WTC11 (cell line): ENCODE data around the gene LBHD1. TPM values are rescaled to one million over a fixed set of nuclear protein-coding genes. Genes with fewer than 3 reads are reported as not detected.

ENCODE experiments used
- ARID4B ChIP-seq: sonication (generic); formaldehyde crosslinking; IDR thresholded peaks from 2 replicates; pipeline ENCODE4 v1.8.0; 2023; ENCODE audit warnings: missing genetic modification reagents, mild to moderate bottlenecking, borderline replicate concordance
- CREB1 ChIP-seq: sonication (generic); formaldehyde crosslinking; IDR thresholded peaks from 2 replicates; pipeline ENCODE4 v1.8.0; 2023; ENCODE audit warnings: mild to moderate bottlenecking, missing genetic modification reagents
- E2F1 ChIP-seq: sonication (generic); formaldehyde crosslinking; IDR thresholded peaks from 2 replicates; pipeline ENCODE4 v1.8.0; 2022; ENCODE audit warnings: mild to moderate bottlenecking, missing genetic modification reagents
- FOXK1 ChIP-seq: sonication (generic); formaldehyde crosslinking; IDR thresholded peaks from 2 replicates; pipeline ENCODE4 v1.8.0; 2022; ENCODE audit warnings: mild to moderate bottlenecking, moderate library complexity, missing genetic modification reagents
- KAT7 ChIP-seq: sonication (generic); formaldehyde crosslinking; IDR thresholded peaks from 2 replicates; pipeline ENCODE4 v1.8.1; 2023; ENCODE audit warnings: missing genetic modification reagents, mild to moderate bottlenecking, borderline replicate concordance
- MYBL2 ChIP-seq: sonication (generic); formaldehyde crosslinking; IDR thresholded peaks from 2 replicates; pipeline ENCODE4 v1.8.1; 2023; ENCODE audit warnings: mild to moderate bottlenecking, moderate library complexity, missing genetic modification reagents
- NFYB ChIP-seq: sonication (generic); formaldehyde crosslinking; conservative IDR thresholded peaks from 2 replicates; pipeline ENCODE4 v1.8.0; 2022; ENCODE audit warnings: low read depth, missing genetic modification reagents
- RORB ChIP-seq: fragments of 250-450 bp; sonication (Bioruptor Pico); IDR thresholded peaks from 2 replicates; pipeline ENCODE4 v1.9.0; 2021; ENCODE audit warnings: mild to moderate bottlenecking
- SP1 ChIP-seq: sonication (generic); formaldehyde crosslinking; conservative IDR thresholded peaks from 2 replicates; pipeline ENCODE4 v1.8.1; 2022; ENCODE audit warnings: missing genetic modification reagents
- TEAD1 ChIP-seq: sonication (generic); formaldehyde crosslinking; IDR thresholded peaks from 2 replicates; pipeline ENCODE4 v1.8.0; 2022; ENCODE audit warnings: mild to moderate bottlenecking, missing genetic modification reagents
- TP53 ChIP-seq: sonication (generic); formaldehyde crosslinking; IDR thresholded peaks from 2 replicates; pipeline ENCODE4 v1.8.1; 2023; ENCODE audit warnings: mild to moderate bottlenecking, missing genetic modification reagents
- USF1 ChIP-seq: sonication (generic); formaldehyde crosslinking; IDR thresholded peaks from 2 replicates; pipeline ENCODE4 v1.8.0; 2022; ENCODE audit warnings: mild to moderate bottlenecking, missing genetic modification reagents
- USF2 ChIP-seq: sonication (generic); formaldehyde crosslinking; IDR thresholded peaks from 2 replicates; pipeline ENCODE4 v1.8.1; 2023; ENCODE audit warnings: mild to moderate bottlenecking, missing genetic modification reagents, moderate library complexity
- ZBTB43 ChIP-seq: sonication (generic); formaldehyde crosslinking; IDR thresholded peaks from 2 replicates; pipeline ENCODE4 v1.8.1; 2023; ENCODE audit warnings: mild to moderate bottlenecking, missing genetic modification reagents
- ZNF281 ChIP-seq: sonication (generic); formaldehyde crosslinking; IDR thresholded peaks from 2 replicates; pipeline ENCODE4 v1.8.0; 2023; ENCODE audit warnings: mild to moderate bottlenecking, missing genetic modification reagents
- ZNF416 ChIP-seq: fragments of 250-450 bp; sonication (Bioruptor Pico); IDR thresholded peaks from 2 replicates; pipeline ENCODE4 v1.9.0; 2021; ENCODE audit warnings: mild to moderate bottlenecking, inconsistent platforms
- total RNA-seq: library from RNA; stranded (reverse); gene quantifications from 3 replicates; pipeline ENCODE4 v1.2.3, GENCODE V29; 2021

LBHD1 gene
- total RNA-seq, 1 experiment from 2014 or later: 4.2 TPM

GRCh38 chr11:62645946-62646824 is 25.9 kb downstream of the LBHD1 start, which contains the start of gene GANAB (continued):
- TF ChIP-seq ARID4B (CRISPR knock-in tag): peak; percentile 44; the same call in 1 of the 2 replicates
- TF ChIP-seq KAT7 (CRISPR knock-in tag): peak; percentile 61; the same call in 1 of the 2 replicates
- TF ChIP-seq NFYB (CRISPR knock-in tag): peak; percentile 58
- 0 out of 2 replicates have a peak, but pooled peaks have one; percentile 38 for TF ChIP-seq ZBTB43 (CRISPR knock-in tag)
- peak; percentile 41; the same call in 1 of the 2 replicates for TF ChIP-seq MYBL2 (CRISPR knock-in tag)
- peak; percentile 87 for TF ChIP-seq TEAD1 (CRISPR knock-in tag)
- TF ChIP-seq TP53 (CRISPR knock-in tag): 0 out of 2 replicates have a peak, but pooled peaks have one; percentile 31
- TF ChIP-seq ZNF281 (CRISPR knock-in tag): no peak
- 0 out of 2 replicates have a peak, but pooled peaks have one; percentile 31 for TF ChIP-seq USF1 (CRISPR knock-in tag)
- TF ChIP-seq FOXK1: peak; percentile 39; the same call in 1 of the 2 replicates
- TF ChIP-seq SP1 (CRISPR knock-in tag): peak; percentile 86
- no peak for TF ChIP-seq CREB1
- 0 out of 2 replicates have a peak, but pooled peaks have one; percentile 74 for TF ChIP-seq ZNF416 (CRISPR knock-in tag)
- 0 out of 2 replicates have a peak, but pooled peaks have one; percentile 29 for TF ChIP-seq E2F1 (CRISPR knock-in tag)
- TF ChIP-seq RORB (CRISPR knock-in tag): 0 out of 2 replicates have a peak, but pooled peaks have one; percentile 21
- TF ChIP-seq USF2 (CRISPR knock-in tag): peak; percentile 36; the same call in 1 of the 2 replicates
